OCI-LY3 (cell line): ENCODE data around the gene IDH2.

Source experiments
- CTCF ChIP-seq: fragments of 200-600, 300-600 bp; sonication (generic); IDR thresholded peaks from 2 replicates; pipeline ENCODE4 v1.5.1; 2014; ENCODE audit warnings: antibody characterized with exemption, low read length, low read depth
- EZH2phosphoT487 ChIP-seq: fragments of 200-600 bp; shearing (Covaris generic); IDR thresholded peaks from 2 replicates; pipeline ENCODE4 v1.6.1; 2018; ENCODE audit warnings: antibody characterized with exemption, mixed run types, low read depth

- no peak for TF ChIP-seq CTCF
- TF ChIP-seq EZH2phosphoT487: no peak
Observed at GRCh38 chr15:90103701-90104329, 1.5 kb upstream of the IDH2 start.
